Gastroesophageal sphincter (tissue), 4 donors: ENCODE data around the gene STAT5B. TPM values are rescaled to one million over a fixed set of nuclear protein-coding genes. Genes with fewer than 3 reads are reported as not detected.

Experiments
- ATAC-seq: fragments of 150-250 bp; one replicate; pipeline ENCODE4 v1.9.1; 2016; ENCODE audit warnings: mild to moderate bottlenecking, moderate library complexity
- H3K27ac ChIP-seq, 4 donors: fragments of 200-600 bp; sonication (generic) in 3 of 4; 1 replicate in 3 of 4; 2 replicates in 1 of 4; pipeline ENCODE4 v1.5.1; 2016 to 2019
- H3K27me3 ChIP-seq: fragments of 200-600 bp; sonication (generic); one replicate; pipeline ENCODE4 v1.5.1; 2019
- H3K36me3 ChIP-seq, 2 donors: fragments of 200-600 bp; sonication (generic); one replicate each; pipeline ENCODE4 v1.5.1; 2019; ENCODE audit warnings: control low read depth in 1 of 2
- H3K4me1 ChIP-seq, 3 donors: fragments of 200-600 bp; sonication (generic); 1 replicate in 2 of 3; 2 replicates in 1 of 3; pipeline ENCODE4 v1.5.1; 2016 to 2019; ENCODE audit warnings: control low read depth in 2 of 3
- H3K4me3 ChIP-seq, 2 donors: fragments of 200-600 bp; sonication (generic); one replicate each; pipeline ENCODE4 v1.5.1; 2019; ENCODE audit warnings: mild to moderate bottlenecking in 1 of 2, moderate library complexity in 1 of 2
- H3K9me3 ChIP-seq, 3 donors: fragments of 200-600 bp; sonication (generic); one replicate each; pipeline ENCODE4 v1.5.1; 2017 to 2019; ENCODE audit warnings: control low read depth in 2 of 3
- EP300 ChIP-seq: sonication (generic); formaldehyde crosslinking; IDR thresholded peaks from one replicate; pipeline ENCODE4 v1.6.1; 2017; ENCODE audit warnings: antibody characterized with exemption, mild to moderate bottlenecking
- POLR2A ChIP-seq, 2 donors: fragments of 450-650 bp; IDR thresholded peaks; one replicate each; pipeline ENCODE4 v1.6.1; 2017; ENCODE audit warnings: antibody characterized with exemption in 2 of 2, mild to moderate bottlenecking in 2 of 2, moderate library complexity in 1 of 2
- POLR2AphosphoS5 ChIP-seq: sonication (generic); formaldehyde crosslinking; IDR thresholded peaks from one replicate; pipeline ENCODE4 v1.6.1; 2017; ENCODE audit warnings: antibody characterized with exemption
- WGBS, 2 donors: methylation state at CpG; one replicate each; pipeline ENCODE4 v1.1.5; 2018; ENCODE audit warnings: low coverage in 1 of 2; 5-methylcytosine and 5-hydroxymethylcytosine counted together
- total RNA-seq, 4 donors: library from RNA; depleted of rRNA; stranded (reverse); fragments of >200 nt; gene quantifications; one replicate each; pipeline ENCODE4 v1.1.0, GENCODE V29; 2016
- TF ChIP-seq, protein P1 (sequence below), 4 experiments: fragments of 200-600 bp in 2 of 4; fragments of 450-650 bp in 2 of 4; sonication (generic) in 1 of 4; IDR thresholded peaks; one replicate each; pipeline ENCODE4 v1.5.1; 2017 to 2019; ENCODE audit warnings: antibody characterized with exemption in 4 of 4, mild to moderate bottlenecking in 2 of 4, moderate library complexity in 2 of 4

The STAT5B gene
- total RNA-seq, 4 donors from 2014 or later = 73.3 to 98.3 (median 95.6) TPM

DNA sequence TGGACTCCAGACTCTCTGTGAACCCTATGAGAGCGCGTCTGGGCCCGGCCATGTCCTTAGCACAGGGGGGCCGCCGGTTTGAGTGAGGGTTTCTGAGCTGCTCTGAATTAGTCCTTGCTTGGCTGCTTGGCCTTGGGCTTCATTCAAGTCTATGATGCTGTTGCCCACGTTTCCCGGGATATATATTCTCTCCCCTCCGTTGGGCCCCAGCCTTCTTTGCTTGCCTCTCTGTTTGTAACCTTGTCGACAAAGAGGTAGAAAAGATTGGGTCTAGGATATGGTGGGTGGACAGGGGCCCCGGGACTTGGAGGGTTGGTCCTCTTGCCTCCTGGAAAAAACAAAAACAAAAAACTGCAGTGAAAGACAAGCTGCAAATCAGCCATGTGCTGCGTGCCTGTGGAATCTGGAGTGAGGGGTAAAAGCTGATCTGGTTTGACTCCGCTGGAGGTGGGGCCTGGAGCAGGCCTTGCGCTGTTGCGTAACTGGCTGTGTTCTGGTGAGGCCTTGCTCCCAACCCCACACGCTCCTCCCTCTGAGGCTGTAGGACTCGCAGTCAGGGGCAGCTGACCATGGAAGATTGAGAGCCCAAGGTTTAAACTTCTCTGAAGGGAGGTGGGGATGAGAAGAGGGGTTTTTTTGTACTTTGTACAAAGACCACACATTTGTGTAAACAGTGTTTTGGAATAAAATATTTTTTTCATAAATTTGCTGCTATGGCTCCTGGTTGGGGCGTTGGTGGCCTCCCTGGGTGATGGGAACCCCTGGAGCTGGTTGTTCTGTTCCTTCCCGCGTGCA, 35.2 kb upstream of the STAT5B start:
- 16 to 46% methylated on average over 9 to 10 of the region's 19 CpGs for WGBS, 2 donors
- peak overlapping the region; percentile 73 to 93 (median 88) for H3K27ac ChIP-seq
- H3K4me1 ChIP-seq = peaks cover 0 to 65% (median 20%) of the 10 kb centered on the region in 3 donors
- no peak for TF ChIP-seq EP300
- TF ChIP-seq POLR2AphosphoS5 = peak; percentile 87
- TF ChIP-seq POLR2A (IDR thresholded peaks at IDR 0.05) = no peak
- peaks cover 0 to 82% of the 10 kb centered on the region in 2 donors for H3K36me3 ChIP-seq
- H3K27me3 ChIP-seq = no peaks in the 10 kb centered on the region
- ATAC-seq = peak; percentile 95
- peak overlapping the region in 1 of 2 donors; percentile 41 for H3K4me3 ChIP-seq
- no peaks in the 10 kb centered on the region for H3K9me3 ChIP-seq

DNA sequence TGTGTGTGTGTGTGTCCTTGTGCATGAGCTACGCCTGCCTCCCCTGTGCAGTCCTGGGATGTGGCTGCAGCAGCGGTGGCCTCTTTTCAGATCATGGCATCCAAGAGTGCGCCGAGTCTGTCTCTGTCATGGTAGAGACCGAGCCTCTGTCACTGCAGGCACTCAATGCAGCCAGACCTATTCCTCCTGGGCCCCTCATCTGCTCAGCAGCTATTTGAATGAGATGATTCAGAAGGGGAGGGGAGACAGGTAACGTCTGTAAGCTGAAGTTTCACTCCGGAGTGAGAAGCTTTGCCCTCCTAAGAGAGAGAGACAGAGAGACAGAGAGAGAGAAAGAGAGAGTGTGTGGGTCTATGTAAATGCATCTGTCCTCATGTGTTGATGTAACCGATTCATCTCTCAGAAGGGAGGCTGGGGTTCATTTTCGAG, 34.6 kb upstream of the STAT5B start:
- WGBS, 2 donors = 0 to 23% methylated on average over 1 to 3 of the region's 9 CpGs
- H3K36me3 ChIP-seq = peaks cover 0 to 82% of the 10 kb centered on the region in 2 donors

DNA sequence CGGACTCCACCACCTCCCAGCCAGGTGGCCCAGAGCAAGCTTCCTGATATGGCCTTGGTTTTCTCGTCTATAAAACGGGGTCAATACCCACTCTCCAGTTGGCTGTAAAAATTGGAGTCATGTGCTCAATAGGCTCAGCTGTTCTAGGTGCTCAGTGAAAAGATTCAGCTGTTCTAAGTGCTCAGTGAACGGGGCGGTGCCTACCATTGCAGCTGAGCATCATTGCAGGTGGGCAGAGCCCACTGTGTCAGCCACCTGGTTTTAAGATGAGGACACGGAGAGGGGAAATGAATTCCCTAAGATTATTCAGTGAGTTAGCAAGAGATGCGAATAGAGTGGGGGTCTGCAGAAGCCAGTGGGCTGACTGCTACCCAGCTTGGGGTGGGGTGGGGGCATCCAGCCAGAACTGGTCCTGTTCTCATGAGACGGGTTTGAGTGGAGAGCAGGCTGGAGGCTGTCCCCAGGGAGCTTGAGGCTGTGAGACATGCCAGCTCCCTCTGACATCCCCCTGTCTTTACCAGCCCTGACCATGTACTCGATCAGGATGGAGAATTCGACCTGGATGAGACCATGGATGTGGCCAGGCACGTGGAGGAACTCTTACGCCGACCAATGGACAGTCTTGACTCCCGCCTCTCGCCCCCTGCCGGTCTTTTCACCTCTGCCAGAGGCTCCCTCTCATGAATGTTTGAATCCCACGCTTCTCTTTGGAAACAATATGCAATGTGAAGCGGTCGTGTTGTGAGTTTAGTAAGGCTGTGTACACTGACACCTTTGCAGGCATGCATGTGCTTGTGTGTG, 34.0 kb upstream of the STAT5B start:
- no peaks in the 10 kb centered on the region for H3K27me3 ChIP-seq
- no peak for ATAC-seq
- peak overlapping the region in 3 of 4 donors; percentile 87 to 93 (median 89) for H3K27ac ChIP-seq
- TF ChIP-seq, protein P1, sequence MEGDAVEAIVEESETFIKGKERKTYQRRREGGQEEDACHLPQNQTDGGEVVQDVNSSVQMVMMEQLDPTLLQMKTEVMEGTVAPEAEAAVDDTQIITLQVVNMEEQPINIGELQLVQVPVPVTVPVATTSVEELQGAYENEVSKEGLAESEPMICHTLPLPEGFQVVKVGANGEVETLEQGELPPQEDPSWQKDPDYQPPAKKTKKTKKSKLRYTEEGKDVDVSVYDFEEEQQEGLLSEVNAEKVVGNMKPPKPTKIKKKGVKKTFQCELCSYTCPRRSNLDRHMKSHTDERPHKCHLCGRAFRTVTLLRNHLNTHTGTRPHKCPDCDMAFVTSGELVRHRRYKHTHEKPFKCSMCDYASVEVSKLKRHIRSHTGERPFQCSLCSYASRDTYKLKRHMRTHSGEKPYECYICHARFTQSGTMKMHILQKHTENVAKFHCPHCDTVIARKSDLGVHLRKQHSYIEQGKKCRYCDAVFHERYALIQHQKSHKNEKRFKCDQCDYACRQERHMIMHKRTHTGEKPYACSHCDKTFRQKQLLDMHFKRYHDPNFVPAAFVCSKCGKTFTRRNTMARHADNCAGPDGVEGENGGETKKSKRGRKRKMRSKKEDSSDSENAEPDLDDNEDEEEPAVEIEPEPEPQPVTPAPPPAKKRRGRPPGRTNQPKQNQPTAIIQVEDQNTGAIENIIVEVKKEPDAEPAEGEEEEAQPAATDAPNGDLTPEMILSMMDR (IDR thresholded peaks at IDR 0.05) = no peak
- TF ChIP-seq EP300 = no peak
- peak; percentile 4 for TF ChIP-seq POLR2AphosphoS5
- WGBS, 2 donors = 68 to 77% methylated on average over 12 to 13 of the region's 19 CpGs
- no peak overlapping the region for H3K4me3 ChIP-seq
- H3K36me3 ChIP-seq = peaks cover 0 to 82% of the 10 kb centered on the region in 2 donors
- peaks cover 0 to 63% (median 20%) of the 10 kb centered on the region in 3 donors for H3K4me1 ChIP-seq
- H3K9me3 ChIP-seq = no peaks in the 10 kb centered on the region

More for the DNA sequence above, 34.6 kb upstream of the STAT5B start:
- Histone ChIP-seq H3K27me3 (no peaks in the 10 kb centered on the region), H3K4me1 (peaks cover 0 to 65% (median 20%) of the 10 kb centered on the region in 3 donors), H3K9me3 (no peaks in the 10 kb centered on the region), H3K4me3 (no peak overlapping the region), H3K27ac (peak overlapping the region; percentile 48 to 93 (median 88))
- TF ChIP-seq POLR2A (IDR thresholded peaks at IDR 0.05) = no peak
- TF ChIP-seq, protein P1 (IDR thresholded peaks at IDR 0.05) = no peak
- no peak for TF ChIP-seq EP300
- no peak for TF ChIP-seq POLR2AphosphoS5
- no peak for ATAC-seq

DNA sequence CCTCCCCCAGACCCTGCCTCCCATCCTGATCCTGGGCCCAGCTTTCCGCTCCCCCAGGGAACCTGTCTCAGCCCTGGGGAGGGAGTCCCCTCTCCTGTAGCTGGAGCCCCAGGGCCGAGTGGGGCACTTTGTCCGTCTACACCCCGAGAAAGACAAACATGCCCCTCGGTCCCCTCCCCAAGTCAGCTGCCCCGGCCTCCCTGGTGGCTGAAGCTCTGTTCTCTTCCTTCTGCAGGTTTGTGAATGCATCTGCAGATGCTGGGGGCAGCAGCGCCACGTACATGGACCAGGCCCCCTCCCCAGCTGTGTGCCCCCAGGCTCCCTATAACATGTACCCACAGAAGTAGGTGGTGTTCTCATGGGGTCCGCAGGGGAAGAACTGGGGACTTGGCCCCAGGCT, 33.0 kb upstream of the STAT5B start:
- Histone ChIP-seq H3K27me3 (no peaks in the 10 kb centered on the region), H3K27ac (peak overlapping the region in 3 of 4 donors; percentile 33 to 93 (median 89)), H3K36me3 (peaks cover 0 to 82% of the 10 kb centered on the region in 2 donors), H3K4me3 (no peak overlapping the region), H3K4me1 (peaks cover 0 to 52% (median 20%) of the 10 kb centered on the region in 3 donors), H3K9me3 (no peaks in the 10 kb centered on the region)
- whole genome bisulfite sequencing, 2 donors = 73 to 100% methylated on average over 3 to 4 of the region's 9 CpGs
- ATAC-seq = no peak
- TF ChIP-seq POLR2AphosphoS5 (no peak), POLR2A (IDR thresholded peaks at IDR 0.05) (no peak), EP300 (no peak)
- TF ChIP-seq, protein P1 (IDR thresholded peaks at IDR 0.05) = no peak

DNA sequence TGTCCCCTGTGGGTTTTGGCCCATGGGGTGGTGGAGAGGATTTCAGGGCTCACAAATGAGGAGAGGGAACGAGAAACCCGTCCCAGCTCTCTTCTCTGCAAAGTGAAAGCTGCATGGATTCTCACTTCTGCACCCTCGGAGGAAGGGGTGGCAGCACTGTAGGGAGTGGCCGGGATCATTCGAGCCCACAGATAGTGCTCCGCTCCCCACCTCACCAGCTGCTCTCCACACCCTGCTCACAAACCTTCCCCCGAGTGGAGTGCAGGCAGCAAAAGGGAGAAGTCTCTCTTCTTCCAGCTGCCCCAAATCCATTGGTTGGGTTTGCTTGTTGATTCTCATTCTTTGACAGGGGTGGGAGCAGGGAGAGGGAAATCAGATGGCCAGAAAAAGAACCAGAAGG, 32.3 kb upstream of the STAT5B start:
- Histone ChIP-seq H3K9me3 (no peaks in the 10 kb centered on the region), H3K27ac (peak overlapping the region in 3 of 4 donors; percentile 33 to 93 (median 89)), H3K36me3 (peaks cover 0 to 82% of the 10 kb centered on the region in 2 donors), H3K27me3 (no peaks in the 10 kb centered on the region), H3K4me3 (no peak overlapping the region), H3K4me1 (peaks cover 0 to 45% (median 20%) of the 10 kb centered on the region in 3 donors)
- no peak for ATAC-seq
- WGBS, 2 donors = 57% methylated on average over 3 of the region's 7 CpGs; no CpG with 5 or more reads in 1 of the 2 donors
- no peak for TF ChIP-seq POLR2AphosphoS5
- no peak for TF ChIP-seq POLR2A (IDR thresholded peaks at IDR 0.05)
